GM23338 (cell line): ENCODE measurements around the gene SNTG2. TPM values are rescaled to one million over a fixed set of nuclear protein-coding genes. Genes with fewer than 3 reads are reported as not detected.

Source experiments
- ATAC-seq: fragments of 200-7000 bp; cut with Tn5 transposase; 3 replicates; pipeline ENCODE4 v1.9.1; 2020
- DNase-seq: peaks from one replicate; pipeline ENCODE4 v3.0.0-alpha.2; 2015; ENCODE audit warnings: low spot score
- H2AFZ ChIP-seq: fragments of 200-600 bp; sonication (generic); 2 replicates; pipeline ENCODE4 v1.8.0; 2016; ENCODE audit warnings: antibody characterized with exemption, mild to moderate bottlenecking, moderate library complexity
- H3F3A ChIP-seq: fragments of 200-600 bp; sonication (generic); replicated peaks from 2 replicates; pipeline ENCODE4 v1.8.0; 2017; ENCODE audit warnings: antibody characterized with exemption, mixed run types, low read depth
- H3K27ac ChIP-seq: fragments of 200-600 bp; sonication (generic); 2 replicates; pipeline ENCODE4 v1.6.1; 2016; ENCODE audit warnings: low read depth
- H3K27me3 ChIP-seq: fragments of 200-600 bp; sonication (generic); 2 replicates; pipeline ENCODE4 v1.8.0; 2016; ENCODE audit warnings: mild to moderate bottlenecking, mixed run types, moderate library complexity; ENCODE audit not compliant: insufficient read depth
- H3K36me3 ChIP-seq: fragments of 200-600 bp; sonication (generic); 2 replicates; pipeline ENCODE4 v1.8.0; 2016; ENCODE audit warnings: mild to moderate bottlenecking; ENCODE audit not compliant: insufficient read depth
- H3K4me1 ChIP-seq: fragments of 200-600 bp; sonication (generic); 2 replicates; pipeline ENCODE4 v1.8.0; 2016; ENCODE audit warnings: mild to moderate bottlenecking, moderate library complexity; ENCODE audit not compliant: insufficient read depth
- H3K4me2 ChIP-seq: fragments of 200-600 bp; sonication (generic); 2 replicates; pipeline ENCODE4 v1.7.1; 2017; ENCODE audit warnings: mixed run types
- H3K4me3 ChIP-seq: fragments of 200-600 bp; sonication (generic); 2 replicates; pipeline ENCODE4 v1.6.1; 2016; ENCODE audit warnings: mixed run types
- H3K79me2 ChIP-seq: fragments of 200-600 bp; sonication (generic); replicated peaks from 2 replicates; pipeline ENCODE4 v1.8.0; 2017; ENCODE audit warnings: mild to moderate bottlenecking; ENCODE audit not compliant: insufficient read depth
- H3K9me2 ChIP-seq: fragments of 200-600 bp; sonication (generic); 2 replicates; pipeline ENCODE4 v1.8.0; 2017; ENCODE audit not compliant: insufficient read depth
- H4K20me1 ChIP-seq: fragments of 200-600 bp; sonication (generic); replicated peaks from 2 replicates; pipeline ENCODE4 v1.8.0; 2017; ENCODE audit warnings: mild to moderate bottlenecking; ENCODE audit not compliant: insufficient read depth
- H3K27ac Mint-ChIP-seq: 2 replicates; pipeline ENCODE4 v1.8.0; 2020; ENCODE audit warnings: inconsistent platforms, mild to moderate bottlenecking, moderate library complexity, mixed read lengths
- H3K27me3 Mint-ChIP-seq: 3 replicates; pipeline ENCODE4 v1.8.0; 2022; ENCODE audit warnings: low read depth, mild to moderate bottlenecking, moderate library complexity, mixed read lengths, inconsistent platforms; ENCODE audit not compliant: insufficient read depth, poor library complexity
- H3K36me3 Mint-ChIP-seq: 3 replicates; pipeline ENCODE4 v1.8.0; 2021; ENCODE audit warnings: low read depth, mild to moderate bottlenecking, inconsistent platforms, moderate library complexity, mixed read lengths
- H3K4me1 Mint-ChIP-seq: 3 replicates; pipeline ENCODE4 v1.8.0; 2020; ENCODE audit warnings: mild to moderate bottlenecking, inconsistent platforms, mixed read lengths
- H3K4me3 Mint-ChIP-seq: 3 replicates; pipeline ENCODE4 v1.8.0; 2021; ENCODE audit warnings: moderate library complexity, mild to moderate bottlenecking, inconsistent platforms, mixed read lengths
- H3K9me3 Mint-ChIP-seq: 3 replicates; pipeline ENCODE4 v1.8.0; 2020; ENCODE audit warnings: moderate library complexity, mild to moderate bottlenecking, inconsistent platforms, mixed read lengths
- CREB1 ChIP-seq: fragments of 250-450 bp; sonication (Bioruptor Pico); IDR thresholded peaks from 2 replicates; pipeline ENCODE4 v1.5.0; 2020; ENCODE audit warnings: low read depth, mild to moderate bottlenecking, moderate library complexity
- CTCF ChIP-seq, 2 experiments: fragments of 200-600 bp in 1 of 2; sonication (generic) in 1 of 2; conservative IDR thresholded peaks; 2 replicates each; pipeline versions ENCODE4 v1.5.1 to v1.6.1; 2016 to 2017; ENCODE audit warnings: antibody characterized with exemption in 2 of 2, low read depth in 2 of 2, mild to moderate bottlenecking in 2 of 2, moderate library complexity in 1 of 2
- ETS1 ChIP-seq: IDR thresholded peaks from 2 replicates; pipeline ENCODE4 v1.6.1; 2016; ENCODE audit warnings: antibody characterized with exemption
- EZH2 ChIP-seq: fragments of 200-600 bp; sonication (generic); IDR thresholded peaks from one replicate; pipeline ENCODE4 v1.8.0; 2017; ENCODE audit warnings: antibody characterized with exemption, mild to moderate bottlenecking, low read depth; ENCODE audit not compliant: unreplicated experiment
- EZH2phosphoT487 ChIP-seq: fragments of 200-600 bp; sonication (generic); IDR thresholded peaks from one replicate; pipeline ENCODE4 v1.8.1; 2018; ENCODE audit warnings: antibody characterized with exemption; ENCODE audit not compliant: unreplicated experiment
- JUNB ChIP-seq: IDR thresholded peaks from one replicate; pipeline ENCODE4 v1.6.1; 2016; ENCODE audit warnings: antibody characterized with exemption; ENCODE audit not compliant: unreplicated experiment
- NANOG ChIP-seq: IDR thresholded peaks from 2 replicates; pipeline ENCODE4 v1.6.1; 2016; ENCODE audit warnings: antibody characterized with exemption, borderline replicate concordance
- POLR2AphosphoS5 ChIP-seq: IDR thresholded peaks from 2 replicates; pipeline ENCODE4 v1.6.1; 2016; ENCODE audit warnings: antibody characterized with exemption, low read depth
- REST ChIP-seq: IDR thresholded peaks from one replicate; pipeline ENCODE4 v1.6.1; 2018; ENCODE audit warnings: antibody characterized with exemption; ENCODE audit not compliant: unreplicated experiment
- STAT1 ChIP-seq: IDR thresholded peaks from one replicate; pipeline ENCODE4 v1.6.1; 2016; ENCODE audit warnings: antibody characterized with exemption; ENCODE audit not compliant: unreplicated experiment
- ZNF114 ChIP-seq: fragments of 250-450 bp; sonication (Bioruptor Pico); IDR thresholded peaks from 2 replicates; pipeline ENCODE4 v1.5.0; 2020; ENCODE audit warnings: mild to moderate bottlenecking, moderate library complexity
- ZNF331 ChIP-seq: fragments of 250-450 bp; sonication (Bioruptor Pico); IDR thresholded peaks from 2 replicates; pipeline ENCODE4 v1.5.0; 2020; ENCODE audit warnings: low read depth, mild to moderate bottlenecking, moderate library complexity
- ZNF462 ChIP-seq: fragments of 250-450 bp; sonication (Bioruptor Pico); IDR thresholded peaks from 2 replicates; pipeline ENCODE4 v1.5.0; 2020; ENCODE audit warnings: mild to moderate bottlenecking, moderate library complexity
- polyA plus RNA-seq: library from polyadenylated mRNA; unstranded; fragments of >200 nt; fragmentation: Nextera tagmentation; extraction: Ambion mirVana; gene quantifications from 2 replicates; pipeline ENCODE4 v1.2.1, GENCODE V29; 2016
- total RNA-seq: library from RNA; depleted of rRNA; stranded (reverse); fragments of >200 nt; shearing (Covaris generic); gene quantifications from 2 replicates; pipeline ENCODE4 v1.2.3, GENCODE V29; 2014

The SNTG2 gene
- total and polyA plus RNA-seq, 2 experiments from 2014 or later = 27.5 to 60.4 TPM

- no peak overlapping the region for H3K4me3 ChIP-seq
- H3K36me3 Mint-ChIP-seq = no peaks in the 10 kb centered on the region
- H3K4me3 Mint-ChIP-seq = no peak overlapping the region
- peaks cover 4% of the 10 kb centered on the region for H3K27me3 Mint-ChIP-seq
- no peaks in the 10 kb centered on the region for H3F3A ChIP-seq
- no peak overlapping the region for H2AFZ ChIP-seq
- no peak overlapping the region for H3K27ac Mint-ChIP-seq
- no peak for DNase-seq
- no peak for TF ChIP-seq NANOG
- TF ChIP-seq ZNF462 (CRISPR knock-in tag) = no peak
- TF ChIP-seq JUNB = no peak
- no peak for TF ChIP-seq CTCF (conservative IDR thresholded peaks at IDR 0.05; ENCODE audit: low read depth in 2 of 2)
- no peak for TF ChIP-seq CREB1 (CRISPR knock-in tag)
- TF ChIP-seq POLR2AphosphoS5 = no peak
- TF ChIP-seq EZH2phosphoT487 = no peak
- no peak for TF ChIP-seq EZH2
- no peak for TF ChIP-seq REST
- TF ChIP-seq ZNF331 (CRISPR knock-in tag) = no peak
- no peak for TF ChIP-seq STAT1
- no peak for TF ChIP-seq ZNF114
- no peak for TF ChIP-seq ETS1
- H3K27ac ChIP-seq = no peak overlapping the region
- H4K20me1 ChIP-seq = no peaks in the 10 kb centered on the region
- no peak for ATAC-seq
- H3K9me2 ChIP-seq = no peaks in the 10 kb centered on the region
- no peaks in the 10 kb centered on the region for H3K36me3 ChIP-seq
- no peak overlapping the region for H3K4me2 ChIP-seq
- no peaks in the 10 kb centered on the region for H3K27me3 ChIP-seq
- H3K9me3 Mint-ChIP-seq = no peaks in the 10 kb centered on the region
- H3K4me1 ChIP-seq = no peaks in the 10 kb centered on the region
- peaks cover 11% of the 10 kb centered on the region; the same call in 2 of the 3 replicates for H3K4me1 Mint-ChIP-seq
- H3K79me2 ChIP-seq = no peaks in the 10 kb centered on the region
These were observed 303.0 kb downstream of the SNTG2 start for GRCh38 chr2:1253629-1254028.
